GM10266 (cell line): ENCODE results near the gene ATG101.

Experiments
- DNase-seq: peaks from one replicate; pipeline ENCODE4 v3.0.0; 2012; ENCODE audit errors: extremely low spot score
- TF ChIP-seq, protein P1 (sequence below): IDR thresholded peaks from 2 replicates; pipeline ENCODE4 v1.5.1; 2012; ENCODE audit warnings: mild to moderate bottlenecking, low read depth; ENCODE audit not compliant: control insufficient read depth, insufficient read depth; ENCODE audit errors: missing control alignments

Gene ATG101

DNA sequence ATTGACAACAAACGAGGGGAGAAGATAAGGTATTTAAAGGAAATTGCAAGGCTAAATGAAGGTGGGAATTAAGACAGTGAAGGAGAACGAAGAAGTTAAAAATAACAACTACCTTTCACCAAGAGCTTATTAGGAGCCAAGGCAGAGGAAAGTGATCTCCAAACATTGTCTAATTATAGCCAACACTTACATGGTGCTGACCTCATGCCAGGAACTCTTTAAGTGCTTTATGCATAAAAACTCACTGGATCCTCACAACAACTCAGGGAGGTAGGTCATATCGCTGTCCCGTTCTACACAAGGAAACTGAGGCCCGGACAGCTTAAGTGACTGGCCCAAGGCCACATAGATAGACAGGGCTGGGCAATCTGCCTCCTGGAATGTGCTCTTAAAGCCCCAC, 43.5 kb upstream of the ATG101 start:
- no peak for DNase-seq
- TF ChIP-seq, protein P1, sequence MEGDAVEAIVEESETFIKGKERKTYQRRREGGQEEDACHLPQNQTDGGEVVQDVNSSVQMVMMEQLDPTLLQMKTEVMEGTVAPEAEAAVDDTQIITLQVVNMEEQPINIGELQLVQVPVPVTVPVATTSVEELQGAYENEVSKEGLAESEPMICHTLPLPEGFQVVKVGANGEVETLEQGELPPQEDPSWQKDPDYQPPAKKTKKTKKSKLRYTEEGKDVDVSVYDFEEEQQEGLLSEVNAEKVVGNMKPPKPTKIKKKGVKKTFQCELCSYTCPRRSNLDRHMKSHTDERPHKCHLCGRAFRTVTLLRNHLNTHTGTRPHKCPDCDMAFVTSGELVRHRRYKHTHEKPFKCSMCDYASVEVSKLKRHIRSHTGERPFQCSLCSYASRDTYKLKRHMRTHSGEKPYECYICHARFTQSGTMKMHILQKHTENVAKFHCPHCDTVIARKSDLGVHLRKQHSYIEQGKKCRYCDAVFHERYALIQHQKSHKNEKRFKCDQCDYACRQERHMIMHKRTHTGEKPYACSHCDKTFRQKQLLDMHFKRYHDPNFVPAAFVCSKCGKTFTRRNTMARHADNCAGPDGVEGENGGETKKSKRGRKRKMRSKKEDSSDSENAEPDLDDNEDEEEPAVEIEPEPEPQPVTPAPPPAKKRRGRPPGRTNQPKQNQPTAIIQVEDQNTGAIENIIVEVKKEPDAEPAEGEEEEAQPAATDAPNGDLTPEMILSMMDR, result no peak

DNA sequence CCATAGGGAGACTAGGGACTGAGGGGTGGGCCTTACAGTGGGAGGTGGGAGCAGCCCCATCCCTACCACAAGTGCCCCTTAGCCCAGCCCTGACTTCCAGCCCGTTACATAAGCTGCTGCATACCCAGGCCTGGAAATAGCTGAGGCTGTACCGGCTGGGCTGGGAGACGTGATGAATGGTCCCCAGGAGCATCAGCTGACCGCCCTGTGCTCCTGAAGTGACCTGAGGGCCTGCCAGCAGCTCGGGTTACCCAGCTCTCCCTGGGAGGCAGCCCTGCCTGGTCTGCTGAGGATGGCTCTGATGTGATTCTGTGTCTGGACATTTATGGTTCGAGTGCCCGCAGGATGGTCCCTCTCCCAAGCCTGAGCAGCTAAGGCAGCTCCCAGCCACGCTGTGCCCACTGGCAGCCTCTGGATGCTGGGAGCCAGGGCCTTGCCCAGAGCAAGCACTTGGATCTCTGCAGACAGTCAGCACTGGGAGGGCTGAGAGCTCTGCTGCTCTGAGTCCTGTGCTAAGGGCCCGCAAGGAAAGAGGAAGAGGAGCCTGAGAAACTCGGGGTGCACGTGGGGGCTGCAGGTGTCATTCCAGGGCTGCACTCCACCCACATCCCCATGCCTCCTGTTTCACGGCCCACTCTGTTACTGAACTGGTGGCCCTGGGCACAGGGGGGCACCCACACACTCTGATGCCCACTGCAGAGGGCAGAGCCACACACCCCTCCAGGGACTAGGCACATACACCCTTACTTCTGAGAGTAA, 42.5 kb upstream of the ATG101 start:
- TF ChIP-seq, protein P1, result no peak

DNA sequence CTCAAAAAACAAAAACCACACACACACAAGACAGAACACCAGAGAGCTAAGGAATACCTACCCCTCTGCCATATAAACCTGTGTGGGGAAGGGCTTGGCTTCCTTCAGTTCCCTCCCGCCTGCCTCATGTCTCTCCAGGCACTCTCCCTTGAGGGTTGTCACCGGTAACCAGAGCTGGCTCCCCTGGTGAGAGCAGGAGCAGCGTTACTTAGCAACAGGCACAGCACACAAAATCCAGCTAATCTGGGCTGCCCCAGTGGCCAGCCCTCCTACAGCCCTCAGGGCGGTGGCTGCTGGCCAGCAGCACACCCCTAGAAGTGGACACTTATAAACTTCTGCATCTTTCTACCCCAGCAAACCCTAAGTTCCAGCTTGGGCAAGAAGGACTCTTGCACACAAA, 40.1 kb upstream of the ATG101 start:
- TF ChIP-seq, protein P1, result no peak
- DNase-seq, result no peak

More for the DNA sequence above, 42.5 kb upstream of the ATG101 start:
- no peak for DNase-seq

DNA sequence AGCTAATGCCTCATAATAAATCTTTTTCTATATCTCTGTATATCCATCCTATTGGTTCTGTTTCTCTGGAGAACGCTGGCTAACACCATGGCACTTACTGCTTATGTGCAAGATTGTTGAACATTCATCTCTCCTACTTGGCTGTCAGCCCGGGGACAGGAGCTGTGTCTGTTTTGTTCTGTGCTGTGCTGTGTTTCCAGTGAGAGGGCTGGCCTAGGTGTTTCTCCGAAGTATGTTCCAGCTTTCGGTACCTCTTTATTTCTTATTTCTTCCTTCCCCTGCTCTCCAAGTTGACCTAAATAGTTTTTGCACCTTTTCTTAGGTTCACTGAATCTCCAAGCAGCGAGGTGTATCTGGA, 37.4 kb upstream of the ATG101 start:
- DNase-seq, result no peak
- TF ChIP-seq, protein P1, result no peak

DNA sequence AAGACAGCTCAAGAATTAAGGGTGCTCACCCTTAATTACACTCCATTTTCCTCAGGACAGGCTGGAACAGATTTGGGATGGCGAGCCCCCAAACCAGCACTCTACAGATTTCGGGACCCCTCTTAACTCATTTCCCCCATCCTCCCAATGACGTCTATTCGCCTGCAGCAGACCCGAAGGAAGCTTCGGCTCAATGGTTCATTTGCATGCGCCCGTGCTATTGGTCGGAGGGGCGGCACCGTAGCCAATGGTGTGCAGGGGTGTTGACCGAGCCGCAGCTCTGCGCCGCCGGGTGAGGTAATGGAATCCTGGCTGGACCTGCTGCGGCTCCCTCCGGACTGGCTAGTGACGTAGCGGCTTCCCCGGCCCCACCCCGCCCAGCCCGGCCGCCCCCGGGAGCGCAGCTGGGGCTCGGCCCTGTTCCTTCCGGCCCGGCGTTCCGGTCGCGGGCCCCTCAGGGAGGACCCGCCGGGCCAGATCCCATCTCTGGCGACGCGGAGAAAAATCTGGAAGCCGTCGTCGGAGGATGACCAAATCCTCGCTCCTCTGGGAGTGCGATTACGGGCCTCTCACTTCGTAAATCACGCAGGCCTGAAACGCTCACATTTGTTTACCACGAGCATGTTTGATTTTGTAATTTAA, 36.9 kb upstream of the ATG101 start:
- DNase-seq, result peak; percentile 95
- TF ChIP-seq, protein P1, result no peak

DNA sequence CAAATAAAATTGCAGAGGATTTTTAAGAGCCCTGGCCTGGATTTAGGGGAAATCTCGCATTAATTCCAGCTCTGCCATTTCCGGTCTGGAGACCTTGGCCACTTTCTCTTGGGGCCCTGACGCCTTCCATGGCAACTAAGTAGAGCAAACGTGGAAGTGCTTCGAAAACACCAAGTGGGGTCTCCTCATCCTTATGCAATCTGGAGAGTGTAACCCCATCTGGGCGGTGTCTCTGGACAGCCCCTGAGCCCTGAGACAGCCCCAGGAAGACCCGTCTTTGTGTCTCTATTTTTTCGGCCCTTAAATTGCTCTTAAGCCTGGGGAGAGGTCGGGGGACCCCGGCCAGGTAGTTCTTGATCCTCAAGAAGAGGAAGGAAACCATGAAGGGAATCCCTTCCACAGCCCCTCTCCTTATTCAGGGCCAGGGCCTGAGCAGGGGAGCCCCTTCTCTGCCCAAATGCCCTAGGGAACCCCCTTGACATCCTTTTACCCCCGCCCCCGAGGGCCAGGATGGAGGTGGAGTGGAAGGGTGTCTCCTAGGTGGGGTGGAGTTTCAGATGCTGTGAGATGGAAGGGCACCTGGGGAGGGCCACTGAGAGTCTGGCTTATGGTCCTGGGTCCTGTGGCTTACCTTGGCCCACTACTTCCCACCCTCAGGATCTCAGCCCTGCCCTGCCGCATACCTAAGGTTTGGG, 36.2 kb upstream of the ATG101 start:
- no peak for DNase-seq
- TF ChIP-seq, protein P1, result no peak

DNA sequence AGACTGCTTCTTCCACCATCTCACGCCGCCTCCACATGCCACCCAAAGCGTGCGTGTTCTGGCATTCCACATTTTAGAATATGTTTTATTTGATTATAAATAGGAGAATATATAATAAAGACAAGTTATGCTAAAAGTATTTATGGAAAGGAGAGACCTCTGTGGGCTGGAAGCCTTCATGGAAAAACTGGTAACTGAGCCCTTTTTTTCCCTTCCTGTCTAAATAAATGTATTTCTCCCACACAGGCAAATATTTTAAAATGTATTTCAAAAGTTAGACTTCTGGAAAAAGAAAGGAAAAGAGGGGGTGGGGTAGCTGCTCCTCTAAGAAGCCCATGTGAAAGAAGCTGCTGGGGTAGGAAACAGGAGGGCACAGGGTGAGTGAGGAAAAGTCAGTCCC, 34.6 kb upstream of the ATG101 start:
- TF ChIP-seq, protein P1, result no peak
- DNase-seq, result no peak
